Measurements from ENCODE around the gene ZCCHC7. TPM values are rescaled to one million over a fixed set of nuclear protein-coding genes. Genes with fewer than 3 reads are reported as not detected.

ZCCHC7 gene
- total and polyA plus RNA-seq, 9 of the 15 experiments (the other 6 are each of a cell fraction or from before 2014, with no cell fraction given): 34.1 to 68.9 (median 48.8) TPM

- TF ChIP-seq ARID3A (IDR thresholded peaks at IDR 0.05; ENCODE audit: borderline replicate concordance, low read depth, low read length): 0 out of 2 replicates have a peak, but pooled peaks have one; percentile 35
- no peak for TF ChIP-seq CGGBP1 (CRISPR knock-in tag; IDR thresholded peaks at IDR 0.05)
- TF ChIP-seq NCOR1 (IDR thresholded peaks at IDR 0.05): peak; percentile 44
- TF ChIP-seq CCNT2 (IDR thresholded peaks at IDR 0.05; ENCODE audit: borderline replicate concordance, extremely low read depth, insufficient read length, low read depth, low read length): peak; percentile 25
- TF ChIP-seq RFX7 (CRISPR knock-in tag; IDR thresholded peaks at IDR 0.05): 0 out of 2 replicates have a peak, but pooled peaks have one; percentile 20
- TF ChIP-seq ZNF592 (IDR thresholded peaks at IDR 0.05): peak; percentile 95
- TF ChIP-seq ZNF740 (CRISPR knock-in tag; IDR thresholded peaks at IDR 0.05): no peak
- peak in 1 of 2 experiments; percentile 82; a peak in 2 of 4 replicates for TF ChIP-seq ZNF740 (tag; IDR thresholded peaks at IDR 0.05)
- TF ChIP-seq E2F3 (CRISPR knock-in tag; IDR thresholded peaks at IDR 0.05): peak; percentile 43; the same call in 1 of the 2 replicates
- peak; percentile 56 for TF ChIP-seq EP300 (IDR thresholded peaks at IDR 0.05; ENCODE audit: low read length)
- peak; percentile 72 for TF ChIP-seq IRF9 (tag; IDR thresholded peaks at IDR 0.05)
- TF ChIP-seq RFX1 (IDR thresholded peaks at IDR 0.05): 0 out of 2 replicates have a peak, but pooled peaks have one; percentile 12
- TF ChIP-seq NR4A1 (CRISPR knock-in tag; IDR thresholded peaks at IDR 0.05): no peak
- peak; percentile 57; the same call in 1 of the 2 replicates for TF ChIP-seq NR4A1 (tag; IDR thresholded peaks at IDR 0.05)
- TF ChIP-seq ZKSCAN8 (CRISPR knock-in tag; IDR thresholded peaks at IDR 0.05): peak; percentile 78; the same call in 1 of the 2 replicates
- peak; percentile 49; the same call in 1 of the 2 replicates for TF ChIP-seq MEF2D (tag; conservative IDR thresholded peaks at IDR 0.05; ENCODE audit: low read depth)
- no peak for TF ChIP-seq ZNF780A (CRISPR knock-in tag; IDR thresholded peaks at IDR 0.05)
- TF ChIP-seq ZNF431 (CRISPR knock-in tag; IDR thresholded peaks at IDR 0.05): no peak
- TF ChIP-seq MYC (IDR thresholded peaks at IDR 0.05; ENCODE audit: low read depth, low read length): peak; percentile 22; the same call in 1 of the 2 replicates
- no peak for TF ChIP-seq MYC (CRISPR knock-in tag; IDR thresholded peaks at IDR 0.05; ENCODE audit: borderline replicate concordance, low read depth)
- TF ChIP-seq FOS (IDR thresholded peaks at IDR 0.05; ENCODE audit: extremely low read depth, insufficient read length): peak; percentile 56
These were observed 80.1 kb downstream of the ZCCHC7 start (continued) for GRCh38 chr9:37200433-37201005.
